Neural cell (in vitro differentiated cells): ENCODE data around the gene HYOU1. TPM values are rescaled to one million over a fixed set of nuclear protein-coding genes. Genes with fewer than 3 reads are reported as not detected.

Experiments used
- H2AFZ ChIP-seq: fragments of 200-600, 300-800 bp; sonication (generic), shearing (Covaris generic); 2 replicates; pipeline ENCODE4 v1.6.0; 2014; ENCODE audit warnings: low read depth, mild to moderate bottlenecking, antibody characterized with exemption, low read length, moderate library complexity
- H3F3A ChIP-seq: fragments of 200-600 bp; shearing (Covaris generic); 2 replicates; pipeline ENCODE4 v1.6.1; 2016; ENCODE audit warnings: mild to moderate bottlenecking, moderate library complexity, mixed read lengths, antibody characterized with exemption, low read length; ENCODE audit not compliant: insufficient read depth, poor library complexity, severe bottlenecking
- H3K27ac ChIP-seq: fragments of 200-600, 300-800 bp; sonication (generic), shearing (Covaris generic); 2 replicates; pipeline ENCODE4 v1.5.1; 2014; ENCODE audit warnings: mild to moderate bottlenecking, low read length, moderate library complexity
- H3K27me3 ChIP-seq: fragments of 300-800, 200-600 bp; sonication (generic), shearing (Covaris generic); 2 replicates; pipeline ENCODE4 v1.6.0; 2014; ENCODE audit warnings: mild to moderate bottlenecking, low read depth, low read length, moderate library complexity; ENCODE audit not compliant: insufficient read depth
- H3K36me3 ChIP-seq: fragments of 300-800, 200-600 bp; sonication (generic), shearing (Covaris generic); 2 replicates; pipeline ENCODE4 v1.5.1; 2014; ENCODE audit warnings: mild to moderate bottlenecking, antibody characterized with exemption, low read length, moderate library complexity; ENCODE audit not compliant: insufficient read depth
- H3K4me2 ChIP-seq: fragments of 300-800, 200-600 bp; sonication (generic), shearing (Covaris generic); 2 replicates; pipeline ENCODE4 v1.6.0; 2014; ENCODE audit warnings: mild to moderate bottlenecking, low read length
- H3K4me3 ChIP-seq: fragments of 300-800, 200-600 bp; sonication (generic), shearing (Covaris generic); 2 replicates; pipeline ENCODE4 v1.5.1; 2014; ENCODE audit warnings: mild to moderate bottlenecking, low read length, moderate library complexity
- H3K79me2 ChIP-seq: fragments of 200-600 bp; shearing (Covaris generic); replicated peaks from 2 replicates; pipeline ENCODE4 v1.6.0; 2014; ENCODE audit warnings: mild to moderate bottlenecking, low read length, moderate library complexity; ENCODE audit not compliant: insufficient read depth
- H3K9ac ChIP-seq: fragments of 300-800, 200-600 bp; sonication (generic), shearing (Covaris generic); 2 replicates; pipeline ENCODE4 v1.6.1; 2016; ENCODE audit warnings: mild to moderate bottlenecking, low read length, mixed read lengths
- H3K9me2 ChIP-seq: fragments of 200-600 bp; shearing (Covaris generic); 2 replicates; pipeline ENCODE4 v1.6.1; 2016; ENCODE audit warnings: mild to moderate bottlenecking, low read length, mixed read lengths; ENCODE audit not compliant: insufficient read depth
- H3K9me3 ChIP-seq: fragments of 200-600, 300-800 bp; sonication (generic), shearing (Covaris generic); 2 replicates; pipeline ENCODE4 v1.6.1; 2016; ENCODE audit warnings: mild to moderate bottlenecking, mixed run types, low read length, moderate library complexity, mixed read lengths
- H4K20me1 ChIP-seq: fragments of 200-600 bp; shearing (Covaris generic); 2 replicates; pipeline ENCODE4 v1.6.1; 2016; ENCODE audit warnings: mild to moderate bottlenecking, mixed run types; ENCODE audit not compliant: insufficient read depth
- CTCF ChIP-seq: fragments of 450-650 bp; IDR thresholded peaks from 2 replicates; pipeline ENCODE4 v1.5.1; 2014; ENCODE audit warnings: antibody characterized with exemption, mild to moderate bottlenecking, moderate library complexity; ENCODE audit not compliant: poor library complexity, severe bottlenecking
- EP300 ChIP-seq: fragments of 450-650 bp; conservative IDR thresholded peaks from 2 replicates; pipeline ENCODE4 v1.6.1; 2014; ENCODE audit warnings: antibody characterized with exemption, mild to moderate bottlenecking, moderate library complexity; ENCODE audit not compliant: poor library complexity, severe bottlenecking
- EZH2 ChIP-seq: fragments of 200-600, 300-800 bp; shearing (Covaris generic), sonication (generic); IDR thresholded peaks from 2 replicates; pipeline ENCODE4 v1.6.1; 2014; ENCODE audit warnings: antibody characterized with exemption, low read length, borderline replicate concordance, mild to moderate bottlenecking; ENCODE audit not compliant: insufficient read depth, poor library complexity, severe bottlenecking
- MXI1 ChIP-seq: fragments of 450-650 bp; conservative IDR thresholded peaks from 2 replicates; pipeline ENCODE4 v1.6.1; 2014; ENCODE audit warnings: antibody characterized with exemption, mild to moderate bottlenecking; ENCODE audit not compliant: poor library complexity, severe bottlenecking
- POLR2AphosphoS5 ChIP-seq: IDR thresholded peaks from 2 replicates; pipeline ENCODE4 v1.6.1; 2012
- RAD21 ChIP-seq: fragments of 450-650 bp; conservative IDR thresholded peaks from 2 replicates; pipeline ENCODE4 v1.6.1; 2014; ENCODE audit warnings: antibody characterized with exemption, mild to moderate bottlenecking, moderate library complexity
- SMC3 ChIP-seq: fragments of 450-650 bp; conservative IDR thresholded peaks from 2 replicates; pipeline ENCODE4 v1.6.1; 2014; ENCODE audit warnings: antibody characterized with exemption, mild to moderate bottlenecking, moderate library complexity; ENCODE audit not compliant: poor library complexity
- TAF1 ChIP-seq: IDR thresholded peaks from 2 replicates; pipeline ENCODE4 v1.6.1; 2012; ENCODE audit warnings: low read depth
- polyA plus RNA-seq: library from polyadenylated mRNA; depleted of rRNA; stranded (reverse); fragments of >200 nt; gene quantifications from 2 replicates; pipeline ENCODE4 v1.2.3, GENCODE V29; 2014
- TF ChIP-seq, protein P1 (sequence below): IDR thresholded peaks from 2 replicates; pipeline ENCODE4 v1.6.1; 2012; ENCODE audit warnings: borderline replicate concordance

Gene HYOU1
- polyA plus RNA-seq, 1 donor from 2014 or later = 68.4 TPM

- Histone ChIP-seq H2AFZ (no peak overlapping the region), H3K4me2 (no peak overlapping the region), H4K20me1 (no peaks in the 10 kb centered on the region), H3K9me2 (no peaks in the 10 kb centered on the region), H3F3A (no peaks in the 10 kb centered on the region), H3K27me3 (no peaks in the 10 kb centered on the region), H3K9ac (no peak overlapping the region), H3K79me2 (peaks cover 9% of the 10 kb centered on the region), H3K27ac (no peak overlapping the region), H3K36me3 (no peaks in the 10 kb centered on the region), H3K4me3 (no peak overlapping the region), H3K9me3 (no peaks in the 10 kb centered on the region)
- TF ChIP-seq, protein P1, sequence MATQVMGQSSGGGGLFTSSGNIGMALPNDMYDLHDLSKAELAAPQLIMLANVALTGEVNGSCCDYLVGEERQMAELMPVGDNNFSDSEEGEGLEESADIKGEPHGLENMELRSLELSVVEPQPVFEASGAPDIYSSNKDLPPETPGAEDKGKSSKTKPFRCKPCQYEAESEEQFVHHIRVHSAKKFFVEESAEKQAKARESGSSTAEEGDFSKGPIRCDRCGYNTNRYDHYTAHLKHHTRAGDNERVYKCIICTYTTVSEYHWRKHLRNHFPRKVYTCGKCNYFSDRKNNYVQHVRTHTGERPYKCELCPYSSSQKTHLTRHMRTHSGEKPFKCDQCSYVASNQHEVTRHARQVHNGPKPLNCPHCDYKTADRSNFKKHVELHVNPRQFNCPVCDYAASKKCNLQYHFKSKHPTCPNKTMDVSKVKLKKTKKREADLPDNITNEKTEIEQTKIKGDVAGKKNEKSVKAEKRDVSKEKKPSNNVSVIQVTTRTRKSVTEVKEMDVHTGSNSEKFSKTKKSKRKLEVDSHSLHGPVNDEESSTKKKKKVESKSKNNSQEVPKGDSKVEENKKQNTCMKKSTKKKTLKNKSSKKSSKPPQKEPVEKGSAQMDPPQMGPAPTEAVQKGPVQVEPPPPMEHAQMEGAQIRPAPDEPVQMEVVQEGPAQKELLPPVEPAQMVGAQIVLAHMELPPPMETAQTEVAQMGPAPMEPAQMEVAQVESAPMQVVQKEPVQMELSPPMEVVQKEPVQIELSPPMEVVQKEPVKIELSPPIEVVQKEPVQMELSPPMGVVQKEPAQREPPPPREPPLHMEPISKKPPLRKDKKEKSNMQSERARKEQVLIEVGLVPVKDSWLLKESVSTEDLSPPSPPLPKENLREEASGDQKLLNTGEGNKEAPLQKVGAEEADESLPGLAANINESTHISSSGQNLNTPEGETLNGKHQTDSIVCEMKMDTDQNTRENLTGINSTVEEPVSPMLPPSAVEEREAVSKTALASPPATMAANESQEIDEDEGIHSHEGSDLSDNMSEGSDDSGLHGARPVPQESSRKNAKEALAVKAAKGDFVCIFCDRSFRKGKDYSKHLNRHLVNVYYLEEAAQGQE = no peak
- TF ChIP-seq RAD21 (no peak), POLR2AphosphoS5 (no peak), TAF1 (no peak), EZH2 (no peak), CTCF (no peak)
Observed at GRCh38 chr11:119027561-119028345, 29.3 kb downstream of the HYOU1 start.

DNA sequence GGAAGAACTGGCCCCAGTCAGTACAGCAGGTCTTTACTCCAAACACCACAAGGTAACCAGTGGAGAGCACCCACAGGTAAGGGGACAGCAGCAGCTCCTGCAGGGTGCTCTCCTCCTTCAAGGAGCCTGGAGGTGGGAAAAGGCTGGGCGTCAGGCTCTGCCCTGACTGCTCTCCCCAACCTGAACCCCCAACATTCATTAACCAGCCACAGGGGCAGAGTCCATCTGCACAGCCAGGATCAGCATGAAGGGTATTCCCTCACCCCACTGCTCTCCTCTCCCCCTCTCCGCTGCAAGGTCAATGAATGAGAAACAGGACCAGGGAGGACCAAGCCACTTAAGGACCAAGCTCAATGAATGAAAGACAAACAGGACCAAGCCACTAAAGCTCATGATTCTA lies 30.0 kb downstream of the HYOU1 start:
- no peaks in the 10 kb centered on the region for H3K27me3 ChIP-seq
- no peaks in the 10 kb centered on the region for H3F3A ChIP-seq
- H3K27ac ChIP-seq = no peak overlapping the region
- TF ChIP-seq MXI1 (no peak), TAF1 (no peak), CTCF (no peak), EZH2 (no peak), EP300 (no peak), RAD21 (no peak), SMC3 (no peak), POLR2AphosphoS5 (no peak)
- TF ChIP-seq, protein P1 = no peak
- H3K9me3 ChIP-seq = no peaks in the 10 kb centered on the region
- no peak overlapping the region for H3K9ac ChIP-seq
- no peak overlapping the region for H3K4me2 ChIP-seq
- peaks cover 9% of the 10 kb centered on the region for H3K79me2 ChIP-seq
- no peaks in the 10 kb centered on the region for H4K20me1 ChIP-seq
- H3K36me3 ChIP-seq = no peaks in the 10 kb centered on the region
- H2AFZ ChIP-seq = no peak overlapping the region
- no peak overlapping the region for H3K4me3 ChIP-seq
- no peaks in the 10 kb centered on the region for H3K9me2 ChIP-seq
